ENCODE measurements around the gene ARHGAP4.

The ARHGAP4 gene

DNA sequence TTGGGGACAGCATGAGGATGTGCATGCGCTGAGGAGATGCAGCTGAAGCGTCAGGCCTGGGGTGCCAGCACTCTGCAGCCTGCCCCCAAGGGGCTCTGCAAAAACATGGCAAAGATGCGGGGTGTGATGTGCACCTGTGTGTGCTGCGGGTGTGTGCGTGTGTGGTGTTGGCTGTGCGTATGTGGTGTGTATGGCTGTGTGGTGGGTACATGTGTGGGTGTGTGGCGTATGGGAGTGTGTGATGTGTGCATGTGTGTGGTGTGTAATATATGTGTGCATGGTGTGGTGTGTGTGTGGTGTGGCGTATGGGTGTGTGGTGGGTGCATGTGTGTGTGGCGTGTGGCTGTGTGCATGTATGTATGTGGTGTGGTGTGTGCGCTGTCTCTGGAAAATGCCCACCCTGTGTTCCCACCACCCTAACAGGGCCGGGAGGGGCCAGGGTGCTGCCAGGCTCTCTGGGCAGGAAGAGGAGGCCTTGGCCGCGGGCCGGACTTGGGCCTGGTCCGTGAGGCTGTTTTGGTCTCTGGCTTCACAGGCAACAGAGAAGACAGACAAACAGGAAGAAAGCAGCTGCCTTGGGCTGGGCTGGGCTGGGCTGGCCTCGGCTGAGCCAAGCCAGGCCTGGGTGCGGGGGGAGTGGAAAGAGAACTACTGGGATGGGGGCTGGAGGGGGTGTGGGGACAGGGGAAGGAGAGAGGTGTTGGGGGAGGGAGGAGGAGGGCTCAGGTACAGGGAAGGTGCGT is 22.7 kb downstream of the ARHGAP4 start:
- no peak overlapping the region for H3K9ac ChIP-seq (ENCODE audit: low read length)
- H3K4me3 ChIP-seq (ENCODE audit: low read length): no peak overlapping the region
- H3K27me3 ChIP-seq (ENCODE audit: control insufficient read depth, insufficient read depth, low read length): no peaks in the 10 kb centered on the region

GRCh38 chrX:153902385-153902784 is 23.7 kb downstream of the ARHGAP4 start:
- Histone ChIP-seq H3K9me3 (ENCODE audit: control insufficient read depth, low read length) (no peaks in the 10 kb centered on the region), H3K9ac (ENCODE audit: low read length) (no peak overlapping the region), H3K4me1 (ENCODE audit: control insufficient read depth, insufficient read depth, low read length) (no peaks in the 10 kb centered on the region), H3K4me3 (ENCODE audit: low read length) (no peak overlapping the region), H3K36me3 (ENCODE audit: control insufficient read depth, insufficient read depth, low read length) (no peaks in the 10 kb centered on the region), H3K27me3 (ENCODE audit: control insufficient read depth, insufficient read depth, low read length) (no peaks in the 10 kb centered on the region)

More for the DNA sequence above, 22.7 kb downstream of the ARHGAP4 start:
- Histone ChIP-seq H3K9me3 (ENCODE audit: control insufficient read depth, low read length) (no peaks in the 10 kb centered on the region), H3K36me3 (ENCODE audit: control insufficient read depth, insufficient read depth, low read length) (no peaks in the 10 kb centered on the region), H3K4me1 (ENCODE audit: control insufficient read depth, insufficient read depth, low read length) (no peaks in the 10 kb centered on the region)

- Histone ChIP-seq H3K36me3 (ENCODE audit: control insufficient read depth, insufficient read depth, low read length) (no peaks in the 10 kb centered on the region), H3K4me1 (ENCODE audit: control insufficient read depth, insufficient read depth, low read length) (no peaks in the 10 kb centered on the region), H3K27me3 (ENCODE audit: control insufficient read depth, insufficient read depth, low read length) (no peaks in the 10 kb centered on the region), H3K4me3 (ENCODE audit: low read length) (no peak overlapping the region), H3K9ac (ENCODE audit: low read length) (no peak overlapping the region), H3K9me3 (ENCODE audit: control insufficient read depth, low read length) (no peaks in the 10 kb centered on the region)
These were observed 24.3 kb downstream of the ARHGAP4 start for GRCh38 chrX:153901753-153902140.

DNA sequence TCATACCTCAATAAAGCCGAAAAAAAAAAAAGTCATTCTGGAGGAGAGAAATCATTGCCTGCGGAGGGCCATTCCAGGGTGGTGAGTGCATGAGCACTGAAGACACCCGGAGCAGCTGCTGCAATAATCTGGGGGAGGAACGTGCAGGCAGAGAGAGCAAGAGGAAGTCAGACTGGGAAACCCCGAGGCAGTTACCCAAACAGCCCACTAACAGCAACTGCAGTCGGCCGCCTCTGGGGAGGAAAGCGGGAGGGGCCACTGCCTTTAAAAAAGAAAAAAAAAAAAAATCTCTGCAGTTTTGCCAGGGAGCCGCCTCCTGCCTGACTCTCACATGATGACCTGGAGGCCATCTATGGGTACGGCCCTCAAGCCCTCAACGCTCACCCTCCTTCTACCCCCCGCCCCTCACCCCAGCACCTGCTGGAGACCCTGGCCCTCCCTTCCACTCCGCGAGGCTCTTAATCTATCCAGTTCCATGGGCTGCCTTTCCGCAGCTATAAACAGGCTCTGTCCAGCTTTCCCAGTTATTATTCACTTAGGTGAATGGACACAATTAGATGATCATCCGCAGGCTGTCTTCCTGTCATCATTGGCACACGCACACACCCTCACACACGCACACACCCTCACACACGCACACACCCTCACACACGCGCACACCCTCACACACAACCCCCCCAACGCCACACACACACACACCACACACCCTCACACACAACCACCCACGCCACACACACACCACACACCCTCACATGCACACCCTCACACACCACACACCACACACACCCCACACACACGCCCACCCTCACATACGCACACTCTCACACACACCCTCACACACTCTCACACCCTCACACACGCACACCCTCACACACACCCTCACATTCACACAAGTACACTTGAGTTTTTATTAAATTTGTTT is 25.0 kb downstream of the ARHGAP4 start:
- no peak overlapping the region for H3K4me3 ChIP-seq (ENCODE audit: low read length)
- H3K27me3 ChIP-seq (ENCODE audit: control insufficient read depth, insufficient read depth, low read length): no peaks in the 10 kb centered on the region
- H3K9me3 ChIP-seq (ENCODE audit: control insufficient read depth, low read length): no peaks in the 10 kb centered on the region

DNA sequence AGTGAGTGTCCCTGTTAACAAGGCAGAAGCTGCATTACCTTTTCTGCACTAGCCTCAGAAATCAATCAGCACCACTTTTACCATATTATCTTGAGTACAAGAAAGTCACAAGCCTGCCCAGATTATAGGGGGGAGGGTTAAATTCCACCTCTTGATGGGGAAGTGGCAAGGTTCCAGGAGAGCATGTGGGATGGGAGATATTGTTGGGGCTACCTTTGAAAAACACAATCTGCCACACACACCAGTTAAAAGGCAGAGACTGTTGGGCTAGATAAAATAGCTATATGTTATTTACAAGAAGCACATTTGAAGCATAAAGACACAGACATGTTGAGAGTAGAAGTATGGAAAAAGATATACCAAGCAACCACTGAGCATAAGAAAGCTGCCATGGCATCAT is 28.2 kb downstream of the ARHGAP4 start:
- no peaks in the 10 kb centered on the region for H3K4me1 ChIP-seq (ENCODE audit: control insufficient read depth, insufficient read depth, low read length)
- no peaks in the 10 kb centered on the region for H3K9me3 ChIP-seq (ENCODE audit: control insufficient read depth, low read length)
- no peaks in the 10 kb centered on the region for H3K27me3 ChIP-seq (ENCODE audit: control insufficient read depth, insufficient read depth, low read length)
- no peak overlapping the region for H3K9ac ChIP-seq (ENCODE audit: low read length)
- no peak overlapping the region for H3K4me3 ChIP-seq (ENCODE audit: low read length)
- H3K36me3 ChIP-seq (ENCODE audit: control insufficient read depth, insufficient read depth, low read length): no peaks in the 10 kb centered on the region

More for the DNA sequence above, 25.0 kb downstream of the ARHGAP4 start:
- no peaks in the 10 kb centered on the region for H3K4me1 ChIP-seq (ENCODE audit: control insufficient read depth, insufficient read depth, low read length)
- no peaks in the 10 kb centered on the region for H3K36me3 ChIP-seq (ENCODE audit: control insufficient read depth, insufficient read depth, low read length)
- H3K9ac ChIP-seq (ENCODE audit: low read length): no peak overlapping the region

DNA sequence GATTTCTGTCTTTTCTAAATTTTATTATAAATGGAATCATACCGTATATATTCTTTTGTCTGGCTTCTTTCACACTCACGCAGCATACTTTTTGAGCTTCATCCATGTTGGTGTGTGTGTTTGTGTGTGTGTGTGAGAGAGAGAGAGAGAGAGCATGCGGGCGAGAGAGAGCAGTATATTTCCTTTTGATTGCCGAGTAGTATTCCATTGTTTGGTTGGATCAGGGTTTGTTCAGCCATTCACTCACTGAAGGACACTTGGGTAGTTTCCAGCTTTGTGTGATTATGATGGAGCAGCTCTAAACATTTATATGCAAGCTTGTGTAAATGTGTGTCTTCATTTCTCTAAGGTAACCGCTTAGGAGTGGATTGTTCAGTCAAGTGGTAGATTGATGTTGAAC is 36.9 kb downstream of the ARHGAP4 start:
- Histone ChIP-seq H3K9ac (ENCODE audit: low read length) (no peak overlapping the region), H3K4me1 (ENCODE audit: control insufficient read depth, insufficient read depth, low read length) (peaks cover 6% of the 10 kb centered on the region), H3K9me3 (ENCODE audit: control insufficient read depth, low read length) (no peaks in the 10 kb centered on the region), H3K36me3 (ENCODE audit: control insufficient read depth, insufficient read depth, low read length) (no peaks in the 10 kb centered on the region), H3K27me3 (ENCODE audit: control insufficient read depth, insufficient read depth, low read length) (peaks cover 23% of the 10 kb centered on the region), H3K4me3 (ENCODE audit: low read length) (no peak overlapping the region)

- Histone ChIP-seq H3K9me3 (ENCODE audit: control insufficient read depth, low read length) (no peaks in the 10 kb centered on the region), H3K4me1 (ENCODE audit: control insufficient read depth, insufficient read depth, low read length) (peaks cover 6% of the 10 kb centered on the region), H3K9ac (ENCODE audit: low read length) (no peak overlapping the region), H3K4me3 (ENCODE audit: low read length) (no peak overlapping the region), H3K27me3 (ENCODE audit: control insufficient read depth, insufficient read depth, low read length) (peaks cover 30% of the 10 kb centered on the region), H3K36me3 (ENCODE audit: control insufficient read depth, insufficient read depth, low read length) (no peaks in the 10 kb centered on the region)
These were observed 37.7 kb downstream of the ARHGAP4 start for GRCh38 chrX:153888344-153888743.

GRCh38 chrX:153887385-153887784 is 38.7 kb downstream of the ARHGAP4 start:
- peaks cover 34% of the 10 kb centered on the region for H3K27me3 ChIP-seq (ENCODE audit: control insufficient read depth, insufficient read depth, low read length)
- H3K9me3 ChIP-seq (ENCODE audit: control insufficient read depth, low read length): no peaks in the 10 kb centered on the region
- no peak overlapping the region for H3K4me3 ChIP-seq (ENCODE audit: low read length)
- peaks cover 6% of the 10 kb centered on the region for H3K4me1 ChIP-seq (ENCODE audit: control insufficient read depth, insufficient read depth, low read length)
- no peak overlapping the region for H3K9ac ChIP-seq (ENCODE audit: low read length)
- no peaks in the 10 kb centered on the region for H3K36me3 ChIP-seq (ENCODE audit: control insufficient read depth, insufficient read depth, low read length)

GRCh38 chrX:153886915-153887314 is 39.1 kb downstream of the ARHGAP4 start:
- Histone ChIP-seq H3K4me3 (ENCODE audit: low read length) (no peak overlapping the region), H3K36me3 (ENCODE audit: control insufficient read depth, insufficient read depth, low read length) (no peaks in the 10 kb centered on the region), H3K9me3 (ENCODE audit: control insufficient read depth, low read length) (no peaks in the 10 kb centered on the region), H3K4me1 (ENCODE audit: control insufficient read depth, insufficient read depth, low read length) (peaks cover 6% of the 10 kb centered on the region), H3K9ac (ENCODE audit: low read length) (no peak overlapping the region), H3K27me3 (ENCODE audit: control insufficient read depth, insufficient read depth, low read length) (peaks cover 34% of the 10 kb centered on the region)

GRCh38 chrX:153885968-153886903 is 39.8 kb downstream of the ARHGAP4 start, which contains the start of gene L1CAM:
Gene L1CAM (minus strand): TSS chrX:153886173. CDS start chrX:153875836, 10,337 bp downstream.
- H3K27me3 ChIP-seq (ENCODE audit: control insufficient read depth, insufficient read depth, low read length): peaks cover 36% of the 10 kb centered on the region

GRCh38 chrX:153885208-153885787 is 40.8 kb downstream of the ARHGAP4 start:
- no peak overlapping the region for H3K9ac ChIP-seq (ENCODE audit: low read length)
- H3K36me3 ChIP-seq (ENCODE audit: control insufficient read depth, insufficient read depth, low read length): no peaks in the 10 kb centered on the region
- peaks cover 42% of the 10 kb centered on the region for H3K27me3 ChIP-seq (ENCODE audit: control insufficient read depth, insufficient read depth, low read length)

More at GRCh38 chrX:153885968-153886903, 39.8 kb downstream of the ARHGAP4 start, which contains the start of gene L1CAM:
- no peaks in the 10 kb centered on the region for H3K36me3 ChIP-seq (ENCODE audit: control insufficient read depth, insufficient read depth, low read length)
- H3K4me3 ChIP-seq (ENCODE audit: low read length): no peak within 1 kb of the TSS
- H3K9me3 ChIP-seq (ENCODE audit: control insufficient read depth, low read length): no peaks in the 10 kb centered on the region
- no peak within 1 kb of the TSS for H3K9ac ChIP-seq (ENCODE audit: low read length)
- peaks cover 6% of the 10 kb centered on the region for H3K4me1 ChIP-seq (ENCODE audit: control insufficient read depth, insufficient read depth, low read length)

More at GRCh38 chrX:153885208-153885787, 40.8 kb downstream of the ARHGAP4 start:
- Histone ChIP-seq H3K9me3 (ENCODE audit: control insufficient read depth, low read length) (no peaks in the 10 kb centered on the region), H3K4me3 (ENCODE audit: low read length) (no peak overlapping the region), H3K4me1 (ENCODE audit: control insufficient read depth, insufficient read depth, low read length) (peaks cover 6% of the 10 kb centered on the region)

Data from mucosa of stomach (tissue), 1 donor.